ENCODE measurements around the gene CA10.

CA10 gene

DNA sequence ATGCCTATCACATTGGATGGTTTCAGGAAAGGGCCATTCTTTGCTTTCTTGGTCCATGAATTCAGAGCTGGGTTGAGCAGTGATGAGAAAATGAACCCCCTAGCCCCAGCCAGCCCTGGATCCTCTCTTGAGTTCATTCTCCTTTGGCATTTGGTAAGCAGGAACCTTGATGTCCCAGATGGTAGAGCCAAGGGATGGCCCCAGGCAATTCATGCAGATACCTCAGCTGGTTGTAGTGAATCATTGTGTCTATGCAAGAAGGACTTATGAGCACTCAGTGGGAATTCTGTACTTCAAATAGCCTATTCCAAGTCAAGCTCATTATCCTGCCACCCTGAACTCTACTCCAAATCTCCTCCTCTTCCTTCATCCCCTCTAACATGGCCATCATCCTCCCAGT lies 485.4 kb downstream of the CA10 start:
- no peak overlapping the region for H3K4me3 ChIP-seq (ENCODE audit: low read depth, low read length)
- TF ChIP-seq, protein P1, sequence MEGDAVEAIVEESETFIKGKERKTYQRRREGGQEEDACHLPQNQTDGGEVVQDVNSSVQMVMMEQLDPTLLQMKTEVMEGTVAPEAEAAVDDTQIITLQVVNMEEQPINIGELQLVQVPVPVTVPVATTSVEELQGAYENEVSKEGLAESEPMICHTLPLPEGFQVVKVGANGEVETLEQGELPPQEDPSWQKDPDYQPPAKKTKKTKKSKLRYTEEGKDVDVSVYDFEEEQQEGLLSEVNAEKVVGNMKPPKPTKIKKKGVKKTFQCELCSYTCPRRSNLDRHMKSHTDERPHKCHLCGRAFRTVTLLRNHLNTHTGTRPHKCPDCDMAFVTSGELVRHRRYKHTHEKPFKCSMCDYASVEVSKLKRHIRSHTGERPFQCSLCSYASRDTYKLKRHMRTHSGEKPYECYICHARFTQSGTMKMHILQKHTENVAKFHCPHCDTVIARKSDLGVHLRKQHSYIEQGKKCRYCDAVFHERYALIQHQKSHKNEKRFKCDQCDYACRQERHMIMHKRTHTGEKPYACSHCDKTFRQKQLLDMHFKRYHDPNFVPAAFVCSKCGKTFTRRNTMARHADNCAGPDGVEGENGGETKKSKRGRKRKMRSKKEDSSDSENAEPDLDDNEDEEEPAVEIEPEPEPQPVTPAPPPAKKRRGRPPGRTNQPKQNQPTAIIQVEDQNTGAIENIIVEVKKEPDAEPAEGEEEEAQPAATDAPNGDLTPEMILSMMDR (IDR thresholded peaks at IDR 0.05; ENCODE audit: low read depth, low read length): no peak

DNA sequence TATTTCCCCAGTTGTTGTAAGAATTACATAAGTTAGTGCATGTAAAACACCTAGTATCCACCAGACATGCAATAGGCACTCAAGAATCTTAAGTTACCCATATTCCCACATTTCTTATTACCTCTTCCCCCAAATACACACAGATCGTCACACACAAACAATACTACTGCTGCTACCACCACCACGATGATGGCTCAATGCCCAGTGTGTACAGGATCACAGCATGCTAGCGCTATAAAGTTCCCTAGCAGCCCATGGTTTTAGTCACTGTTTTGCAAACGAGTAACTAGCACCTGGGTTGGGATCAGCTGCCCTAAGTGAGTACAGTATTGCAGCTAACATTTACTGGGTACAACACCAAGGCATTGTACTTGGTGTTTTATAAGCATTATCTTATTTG lies 486.4 kb downstream of the CA10 start:
- TF ChIP-seq, protein P1 (IDR thresholded peaks at IDR 0.05; ENCODE audit: low read depth, low read length): no peak

DNA sequence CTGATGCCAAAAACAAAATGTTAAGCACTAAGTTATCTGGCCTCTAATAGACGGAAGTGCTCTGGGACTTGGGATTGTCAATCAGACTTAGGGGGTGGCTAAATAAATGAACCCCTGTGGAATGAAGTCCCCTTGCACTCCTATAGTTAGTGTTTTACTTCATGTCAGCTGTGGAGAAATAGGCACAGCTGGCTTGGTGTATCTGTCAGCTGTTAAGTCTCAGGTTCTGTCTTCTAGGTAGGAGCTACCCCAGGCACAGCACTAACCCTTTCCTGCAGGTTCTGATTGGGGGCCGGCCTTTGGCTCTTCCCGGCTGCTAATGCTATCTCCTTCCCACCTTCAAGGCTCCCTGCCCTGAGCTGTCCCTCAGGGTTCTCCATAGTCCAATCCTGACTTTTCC lies 487.6 kb downstream of the CA10 start:
- H3K4me3 ChIP-seq (ENCODE audit: low read depth, low read length): no peak overlapping the region
- TF ChIP-seq, protein P1 (IDR thresholded peaks at IDR 0.05; ENCODE audit: low read depth, low read length): no peak

More for the DNA sequence above, 486.4 kb downstream of the CA10 start:
- H3K4me3 ChIP-seq (ENCODE audit: low read depth, low read length): no peak overlapping the region

DNA sequence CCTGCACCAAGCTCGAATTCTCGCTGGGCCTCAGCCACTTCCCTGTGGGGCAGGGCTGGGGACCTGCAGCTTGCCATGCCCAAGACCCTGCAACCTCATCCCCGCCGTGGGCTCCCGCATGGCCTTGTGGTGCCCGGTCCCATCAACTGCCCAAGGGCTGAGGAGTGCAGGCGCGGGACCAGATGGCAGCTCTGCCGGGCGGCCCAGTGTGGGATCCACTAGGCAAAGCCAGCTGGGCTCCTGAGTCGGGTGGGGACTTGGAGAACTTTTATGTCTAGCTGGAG lies 489.6 kb downstream of the CA10 start:
- H3K4me3 ChIP-seq (ENCODE audit: low read depth, low read length): no peak overlapping the region
- TF ChIP-seq, protein P1 (IDR thresholded peaks at IDR 0.05; ENCODE audit: low read depth, low read length): no peak

DNA sequence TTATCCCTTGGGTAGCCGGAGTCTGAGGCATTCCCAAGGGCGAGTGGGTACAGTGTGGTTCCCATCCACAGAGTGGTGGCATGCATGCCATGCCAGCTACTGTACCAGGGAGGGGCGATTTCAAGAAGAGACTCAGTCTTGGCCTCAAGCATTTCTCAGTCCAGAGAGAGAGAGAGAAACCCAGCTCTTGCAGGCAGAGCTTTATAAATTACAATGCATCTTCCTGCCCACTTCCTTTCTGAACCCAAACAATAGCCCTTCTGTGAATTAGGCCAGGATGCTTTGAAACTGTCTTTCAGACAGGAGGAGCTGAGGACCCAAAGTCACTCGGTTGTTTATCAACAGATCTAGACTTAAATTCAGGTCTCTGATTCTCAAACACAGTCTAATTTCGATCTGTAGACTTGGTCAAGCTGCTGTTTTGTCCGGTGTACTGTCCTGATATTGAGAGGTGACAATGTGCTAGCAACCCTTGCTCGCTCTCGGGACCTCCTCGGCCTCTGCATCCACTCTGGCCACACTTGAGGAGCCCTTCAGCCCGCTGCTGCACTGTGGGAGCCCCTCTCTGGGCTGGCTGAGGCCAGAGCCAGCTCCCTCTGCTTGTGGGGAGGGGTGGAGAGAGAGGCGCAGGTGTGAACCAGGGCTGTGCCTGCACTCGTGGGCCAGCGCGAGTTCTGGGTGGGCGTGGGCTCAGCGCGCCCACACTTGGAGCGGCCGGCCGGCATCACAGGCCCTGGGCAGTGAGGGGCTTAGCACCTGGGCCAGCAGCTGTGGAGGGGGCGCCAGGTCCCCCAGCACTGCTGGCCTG lies 490.2 kb downstream of the CA10 start:
- TF ChIP-seq, protein P1 (IDR thresholded peaks at IDR 0.05; ENCODE audit: low read depth, low read length): no peak

DNA sequence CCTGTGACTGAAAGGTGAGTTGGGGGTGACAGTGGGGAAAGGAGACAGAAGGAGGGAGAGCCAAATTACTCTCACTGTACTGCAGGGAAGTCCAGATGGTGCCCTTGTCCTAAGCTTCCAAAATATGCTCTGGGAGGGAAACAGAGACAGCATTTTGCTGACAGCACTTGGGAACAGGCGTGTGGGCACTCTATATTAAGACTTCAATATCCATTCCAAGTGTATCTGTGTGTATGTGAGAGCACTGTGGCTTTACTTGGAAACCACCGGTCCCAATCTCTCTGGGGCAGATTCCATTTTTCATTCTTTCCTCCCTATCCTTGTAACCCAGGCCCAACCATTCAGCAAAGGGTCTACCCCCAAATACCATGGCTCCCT lies 490.8 kb downstream of the CA10 start:
- no peak overlapping the region for H3K4me3 ChIP-seq (ENCODE audit: low read depth, low read length)
- TF ChIP-seq, protein P1 (IDR thresholded peaks at IDR 0.05; ENCODE audit: low read depth, low read length): no peak

More for the DNA sequence above, 490.2 kb downstream of the CA10 start:
- H3K4me3 ChIP-seq (ENCODE audit: low read depth, low read length): no peak overlapping the region

DNA sequence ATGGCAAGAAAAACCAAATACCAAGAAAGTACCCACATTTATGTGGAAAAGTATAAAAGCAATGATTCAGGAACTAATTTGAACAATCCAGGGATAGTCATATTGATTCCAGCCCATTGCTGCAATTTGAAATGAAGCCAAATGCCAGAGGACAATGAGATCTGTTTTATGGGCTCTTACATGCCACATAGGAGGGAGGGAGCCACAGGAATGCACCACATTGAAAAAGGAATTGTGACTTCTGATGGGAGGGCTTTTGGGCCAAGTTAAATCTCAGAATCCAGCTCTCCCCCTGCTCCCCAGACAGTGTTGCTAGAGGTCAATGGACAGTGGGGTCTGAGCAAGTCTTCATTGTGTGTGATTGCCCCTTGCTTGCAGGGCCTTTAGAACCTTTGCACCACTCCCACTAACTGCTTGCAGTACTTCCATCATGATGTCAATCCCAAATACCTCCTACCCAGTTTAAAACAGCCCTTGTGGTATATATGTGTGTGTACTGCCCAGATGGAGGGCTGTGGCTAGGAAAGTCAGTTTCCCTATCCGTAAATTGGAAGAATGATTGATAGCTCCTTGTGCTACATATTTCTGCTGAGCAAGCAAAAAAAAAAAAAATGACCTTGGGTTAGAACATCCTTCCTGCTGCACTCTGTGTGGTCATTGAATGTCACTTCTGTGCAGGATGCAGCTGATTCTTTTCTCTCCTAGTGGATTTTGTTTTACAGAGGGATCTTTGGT lies 491.4 kb downstream of the CA10 start:
- TF ChIP-seq, protein P1 (IDR thresholded peaks at IDR 0.05; ENCODE audit: low read depth, low read length): no peak
- H3K4me3 ChIP-seq (ENCODE audit: low read depth, low read length): no peak overlapping the region

Measured in WI38 (cell line).